Heart left ventricle (tissue), 16 donors: ENCODE results near the gene ST7. TPM values are rescaled to one million over a fixed set of nuclear protein-coding genes. Genes with fewer than 3 reads are reported as not detected.

Source experiments
- ATAC-seq, 4 donors: fragments of 200-7000 bp; cut with Tn5 transposase; one replicate each; pipeline ENCODE4 v1.9.1; 2020 to 2022; ENCODE audit warnings: moderate library complexity in 4 of 4, mild to moderate bottlenecking in 3 of 4, moderate number of reproducible peaks in 1 of 4
- DNase-seq, 5 donors: peaks; one replicate each; pipeline ENCODE4 v3.0.0-alpha.2; 2020
- H3K27ac ChIP-seq, 12 donors: fragments of 200-600 bp; sonication (generic) in 4 of 12; one replicate each; pipeline versions ENCODE4 v1.5.0 to v1.8.0; 2016 to 2022; ENCODE audit warnings: mild to moderate bottlenecking in 2 of 12
- H3K27me3 ChIP-seq, 9 donors: fragments of 200-600 bp; sonication (generic) in 2 of 9; one replicate each; pipeline versions ENCODE4 v1.5.1 to v1.8.0; 2016 to 2022; ENCODE audit warnings: mild to moderate bottlenecking in 3 of 9
- H3K36me3 ChIP-seq, 9 donors: fragments of 200-600 bp; sonication (generic) in 2 of 9; one replicate each; pipeline versions ENCODE4 v1.5.0 to v1.8.0; 2018 to 2022; ENCODE audit warnings: mild to moderate bottlenecking in 2 of 9
- H3K4me1 ChIP-seq, 12 donors: fragments of 200-600 bp; sonication (generic) in 4 of 12; one replicate each; pipeline versions ENCODE4 v1.5.0 to v1.8.0; 2016 to 2022; ENCODE audit warnings: mild to moderate bottlenecking in 3 of 12
- H3K4me3 ChIP-seq, 12 donors: fragments of 200-600 bp; sonication (generic) in 4 of 12; one replicate each; pipeline versions ENCODE4 v1.5.0 to v1.8.0; 2017 to 2022; ENCODE audit warnings: mild to moderate bottlenecking in 9 of 12, moderate library complexity in 4 of 12
- H3K9me3 ChIP-seq, 12 donors: fragments of 200-600 bp; sonication (generic) in 4 of 12; one replicate each; pipeline versions ENCODE4 v1.5.0 to v1.8.0; 2016 to 2022; ENCODE audit warnings: mild to moderate bottlenecking in 1 of 12
- POLR2A ChIP-seq, 2 donors: fragments of 450-650 bp; IDR thresholded peaks; one replicate each; pipeline ENCODE4 v1.6.1; 2017; ENCODE audit warnings: antibody characterized with exemption in 2 of 2, mild to moderate bottlenecking in 2 of 2, moderate library complexity in 2 of 2
- whole genome bisulfite sequencing, 4 donors: extraction: QIAGEN DNeasy Blood & Tissue Kit in 2 of 4; methylation state at CpG; one replicate each; pipeline versions ENCODE4 v1.1.5 to v1.1.7; 2013 to 2018; 5-methylcytosine and 5-hydroxymethylcytosine counted together
- intact Hi-C, 10 donors: fragments of 100-400 bp; cut with DNase I; formaldehyde crosslinking; loops; one replicate each; pipeline versions ENCODE4 v1.11.1 to v1.14.2; 2022
- polyA plus RNA-seq, 2 donors: library from polyadenylated mRNA; stranded (reverse); fragments of 200-250 nt; gene quantifications; one replicate each; pipeline ENCODE4 v1.2.3, GENCODE V29; 2013
- total RNA-seq, 9 donors: library from RNA; depleted of rRNA in 2 of 9; stranded (reverse); fragments of >200 nt in 2 of 9; fragmentation: NEBNext Ultra II Directional in 3 of 9; extraction: Animal tissue kit (Norgen Biotek cat#: 25700) in 3 of 9; gene quantifications; one replicate each; pipeline versions ENCODE4 v1.1.0 to v1.2.4, GENCODE V29; 2016 to 2023
- TF ChIP-seq, protein P1 (sequence below), 12 donors: fragments of 200-600 bp; sonication (generic) in 4 of 12; IDR thresholded peaks; one replicate each; pipeline versions ENCODE4 v1.5.0 to v1.8.0; 2018 to 2022; ENCODE audit warnings: antibody characterized with exemption in 12 of 12, mild to moderate bottlenecking in 5 of 12
- donor health status: ischemic (EF 13 %, LVEDD 7.1; RV severe dilation, severe dysfunction).
- donor health status: healthy with polysubstance abuse.
- donor health status: DM: no; HTN: yes; CAD: no.
- donor health status: DM: no; HTN: no; CAD: no.
- donor health status: ischemic (EF 25% LVEDD 6.9; RV normal size, moderate dysfunction).
- donor health status: ischemic (EF 25% LVEDD 5.7; RV mildly dilated, moderate dysfunction).
- donor health status: healthy.
- donor health status: DM: yes; HTN: yes; CAD: no.
- donor health status: ischemic (EF 35%, LVEDD 5.7; RV mildly dilated, moderate dysfunction).
- donor health status: nonischemic (EF 11% LVEDD 7.7; RV severe dilation, severe dysfunction).
- donor health status: DM: yes; HTN: yes; CAD: no.
- donor health status: PGD.
- donor health status: ischemic (EF 29% LVEDD 5.4; RV normal size, mild dysfunction).
- donor health status: nonischemic (EF 23%, LVEDD 6.1; RV moderate dilation, normal function).

Gene ST7
- total and polyA plus RNA-seq, 11 donors = 16.0 to 41.3 (median 25.5) TPM

DNA sequence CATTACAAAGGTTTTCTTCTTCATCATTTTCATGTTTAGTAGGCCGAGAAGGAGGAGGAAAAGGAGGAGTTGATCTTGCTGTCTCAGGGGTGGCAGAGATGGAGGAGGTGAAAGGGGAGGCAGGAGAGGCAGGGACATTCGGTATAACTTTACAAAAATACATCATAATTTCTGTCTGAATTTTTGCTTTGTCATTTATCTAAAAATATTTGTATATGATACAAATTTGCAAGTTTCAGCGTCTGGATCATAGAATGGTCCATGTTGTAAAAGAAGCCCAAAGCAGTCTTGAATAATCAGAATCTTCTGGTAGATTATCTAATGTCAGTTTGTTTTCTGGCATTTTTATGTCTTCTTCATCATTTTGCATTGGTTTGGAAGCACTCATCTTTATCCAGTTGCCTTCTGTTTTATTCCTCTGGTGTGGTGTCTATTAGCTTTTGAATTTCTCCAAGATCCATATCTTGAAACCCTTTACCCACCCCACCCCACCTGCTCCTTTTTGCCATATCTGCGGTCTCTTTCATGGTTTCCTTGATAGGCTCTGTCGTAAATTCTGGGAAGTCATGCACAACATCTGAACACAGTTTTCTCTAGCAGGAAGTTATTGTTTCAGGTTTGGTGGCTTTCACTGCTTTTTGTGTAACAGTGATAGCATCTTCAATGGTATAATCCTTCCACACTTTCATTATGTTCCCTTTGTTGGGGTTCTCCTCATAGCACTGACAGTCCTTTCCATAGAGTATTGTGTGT lies 95.0 kb downstream of the ST7 start:
- H3K27me3 ChIP-seq = no peaks in the 10 kb centered on the region
- no peak for TF ChIP-seq POLR2A (IDR thresholded peaks at IDR 0.05)
- TF ChIP-seq, protein P1, sequence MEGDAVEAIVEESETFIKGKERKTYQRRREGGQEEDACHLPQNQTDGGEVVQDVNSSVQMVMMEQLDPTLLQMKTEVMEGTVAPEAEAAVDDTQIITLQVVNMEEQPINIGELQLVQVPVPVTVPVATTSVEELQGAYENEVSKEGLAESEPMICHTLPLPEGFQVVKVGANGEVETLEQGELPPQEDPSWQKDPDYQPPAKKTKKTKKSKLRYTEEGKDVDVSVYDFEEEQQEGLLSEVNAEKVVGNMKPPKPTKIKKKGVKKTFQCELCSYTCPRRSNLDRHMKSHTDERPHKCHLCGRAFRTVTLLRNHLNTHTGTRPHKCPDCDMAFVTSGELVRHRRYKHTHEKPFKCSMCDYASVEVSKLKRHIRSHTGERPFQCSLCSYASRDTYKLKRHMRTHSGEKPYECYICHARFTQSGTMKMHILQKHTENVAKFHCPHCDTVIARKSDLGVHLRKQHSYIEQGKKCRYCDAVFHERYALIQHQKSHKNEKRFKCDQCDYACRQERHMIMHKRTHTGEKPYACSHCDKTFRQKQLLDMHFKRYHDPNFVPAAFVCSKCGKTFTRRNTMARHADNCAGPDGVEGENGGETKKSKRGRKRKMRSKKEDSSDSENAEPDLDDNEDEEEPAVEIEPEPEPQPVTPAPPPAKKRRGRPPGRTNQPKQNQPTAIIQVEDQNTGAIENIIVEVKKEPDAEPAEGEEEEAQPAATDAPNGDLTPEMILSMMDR (IDR thresholded peaks at IDR 0.05) = no peak
- intact Hi-C loops = no loop called here
- no peaks in the 10 kb centered on the region for H3K36me3 ChIP-seq
- H3K4me3 ChIP-seq = no peak overlapping the region
- no peaks in the 10 kb centered on the region for H3K9me3 ChIP-seq
- DNase-seq (no peak), ATAC-seq (no peak)
- peaks cover 0 to 66% (median 31%) of the 10 kb centered on the region in 12 donors for H3K4me1 ChIP-seq
- WGBS, 4 donors = 79 to 88% (median 84%) methylated on average over 5 of the region's 5 CpGs
- no peak overlapping the region for H3K27ac ChIP-seq

DNA sequence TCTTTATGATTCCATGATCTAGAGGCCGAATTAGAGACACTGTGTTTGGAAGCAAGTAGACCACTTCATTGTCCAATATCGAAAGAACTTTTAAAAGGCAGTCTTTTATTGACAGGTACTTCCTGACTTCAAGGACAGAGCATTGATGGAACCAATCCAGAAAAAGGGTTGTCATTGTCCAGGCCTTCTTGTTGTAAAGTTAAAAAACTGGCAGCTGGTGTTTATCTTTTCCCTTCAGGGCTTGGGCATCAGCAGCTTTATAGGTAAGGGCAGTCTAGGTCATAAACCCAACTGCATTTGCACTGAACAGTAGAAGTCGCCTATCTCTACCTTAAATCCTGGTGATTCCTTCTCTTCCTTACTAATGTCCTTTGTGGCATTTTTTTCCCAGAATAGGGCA lies 95.6 kb downstream of the ST7 start:
- Histone ChIP-seq H3K4me1 (peaks cover 0 to 63% (median 29%) of the 10 kb centered on the region in 12 donors), H3K27ac (no peak overlapping the region), H3K9me3 (no peaks in the 10 kb centered on the region), H3K36me3 (no peaks in the 10 kb centered on the region), H3K27me3 (no peaks in the 10 kb centered on the region), H3K4me3 (no peak overlapping the region)
- no peak for TF ChIP-seq POLR2A (IDR thresholded peaks at IDR 0.05)
- TF ChIP-seq, protein P1 (IDR thresholded peaks at IDR 0.05) = no peak
- DNase-seq (no peak), ATAC-seq (no peak)
- 65 to 74% (median 71%) methylated on average over 3 of the region's 3 CpGs for WGBS, 4 donors
- intact Hi-C loops = no loop called here

DNA sequence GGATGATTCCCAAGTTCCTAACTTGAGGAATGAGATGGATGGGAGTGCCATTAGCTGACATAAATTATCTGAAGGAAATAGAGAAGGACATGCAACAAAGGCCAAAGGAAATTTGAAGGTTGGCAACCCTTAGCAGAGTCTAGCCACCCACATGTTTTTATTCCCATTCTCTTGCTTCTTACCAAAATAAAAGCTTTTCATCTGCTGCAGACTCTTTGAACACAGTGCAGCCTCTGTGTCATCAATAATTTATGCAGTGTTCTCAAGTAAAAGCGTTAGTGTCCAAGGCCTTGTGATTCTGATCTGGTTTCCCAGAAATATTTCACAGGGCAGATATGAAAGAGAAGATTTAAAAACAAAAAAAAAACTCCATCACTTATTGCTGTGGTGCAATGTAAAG lies 98.5 kb downstream of the ST7 start:
- 64 to 78% (median 69%) methylated on average over 1 of the region's 1 CpG for WGBS, 4 donors
- DNase-seq (no peak), ATAC-seq (peak in 1 of 4 donors; percentile 19)
- no peaks in the 10 kb centered on the region for H3K9me3 ChIP-seq
- H3K36me3 ChIP-seq = no peaks in the 10 kb centered on the region
- TF ChIP-seq, protein P1 (IDR thresholded peaks at IDR 0.05) = no peak
- no peak overlapping the region for H3K27ac ChIP-seq
- H3K27me3 ChIP-seq = no peaks in the 10 kb centered on the region
- H3K4me1 ChIP-seq = peaks cover 0 to 45% (median 19%) of the 10 kb centered on the region in 12 donors
- intact Hi-C loops = no loop called here
- H3K4me3 ChIP-seq = no peak overlapping the region

DNA sequence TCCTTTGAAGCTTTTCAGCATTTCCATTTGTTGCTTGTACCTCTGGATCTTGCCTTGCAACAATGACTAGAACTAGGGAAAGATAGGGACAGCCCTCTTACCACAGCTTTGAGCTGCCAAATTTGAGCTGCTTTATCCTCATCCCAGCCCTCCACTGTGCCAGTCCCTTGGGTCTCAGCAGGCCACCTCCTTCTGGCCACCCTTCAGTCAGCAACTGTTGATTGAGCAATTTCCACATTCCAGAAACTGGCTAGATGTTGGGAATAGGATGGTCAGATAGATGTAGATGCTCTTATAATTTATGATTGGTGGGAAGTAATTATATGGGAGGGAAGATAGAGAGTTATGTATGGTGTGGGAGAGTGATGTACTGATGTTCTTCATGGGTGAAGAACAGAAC lies 100.1 kb downstream of the ST7 start:
- DNase-seq (no peak), ATAC-seq (peak in 1 of 4 donors; percentile 62)
- Histone ChIP-seq H3K27ac (no peak overlapping the region), H3K36me3 (no peaks in the 10 kb centered on the region), H3K9me3 (no peaks in the 10 kb centered on the region), H3K4me3 (no peak overlapping the region), H3K27me3 (no peaks in the 10 kb centered on the region), H3K4me1 (peaks cover 0 to 29% (median 7%) of the 10 kb centered on the region in 12 donors)
- intact Hi-C loops = no loop called here
- TF ChIP-seq, protein P1 (IDR thresholded peaks at IDR 0.05) = no peak
- TF ChIP-seq POLR2A (IDR thresholded peaks at IDR 0.05) = no peak
